ENCODE results near the gene U2AF1L4.

Gene U2AF1L4

GRCh38 chr19:35784503-35785338 lies 39.5 kb upstream of the U2AF1L4 start:
- TF ChIP-seq ZFX (IDR thresholded peaks at IDR 0.05), result no peak
- TF ChIP-seq CTCF (conservative IDR thresholded peaks at IDR 0.05), result no peak

GRCh38 chr19:35783469-35784434 lies 38.5 kb upstream of the U2AF1L4 start:
- TF ChIP-seq CTCF (conservative IDR thresholded peaks at IDR 0.05), result no peak
- no peak for TF ChIP-seq ZFX (IDR thresholded peaks at IDR 0.05)
- H3K27ac ChIP-seq, result no peak overlapping the region

More at GRCh38 chr19:35784503-35785338, 39.5 kb upstream of the U2AF1L4 start:
- no peak overlapping the region for H3K27ac ChIP-seq

- no peak overlapping the region for H3K27ac ChIP-seq
- TF ChIP-seq CTCF (conservative IDR thresholded peaks at IDR 0.05) (no peak), ZFX (IDR thresholded peaks at IDR 0.05) (no peak)
These were observed 37.4 kb upstream of the U2AF1L4 start for GRCh38 chr19:35782589-35782988.

GRCh38 chr19:35781650-35782049 lies 36.4 kb upstream of the U2AF1L4 start:
- H3K27ac ChIP-seq, result no peak overlapping the region
- no peak for TF ChIP-seq CTCF (conservative IDR thresholded peaks at IDR 0.05)
- TF ChIP-seq ZFX (IDR thresholded peaks at IDR 0.05), result no peak

GRCh38 chr19:35780717-35781116 lies 35.5 kb upstream of the U2AF1L4 start:
- TF ChIP-seq ZFX (IDR thresholded peaks at IDR 0.05) (no peak), CTCF (conservative IDR thresholded peaks at IDR 0.05) (no peak)
- H3K27ac ChIP-seq, result no peak overlapping the region

- no peak overlapping the region for H3K27ac ChIP-seq
- no peak for TF ChIP-seq ZFX (IDR thresholded peaks at IDR 0.05)
- no peak for TF ChIP-seq CTCF (conservative IDR thresholded peaks at IDR 0.05)
These were observed 34.8 kb upstream of the U2AF1L4 start for GRCh38 chr19:35780058-35780457.

GRCh38 chr19:35779033-35779432 lies 33.8 kb upstream of the U2AF1L4 start:
- TF ChIP-seq CTCF (conservative IDR thresholded peaks at IDR 0.05), result no peak
- TF ChIP-seq ZFX (IDR thresholded peaks at IDR 0.05), result no peak
- H3K27ac ChIP-seq, result no peak overlapping the region

Data from C4-2B (cell line).